A673 (cell line): Measurements from ENCODE around the gene SIDT2. TPM values are rescaled to one million over a fixed set of nuclear protein-coding genes. Genes with fewer than 3 reads are reported as not detected.
"Not testable (repeated sequence)": the region's sequence is repeated elsewhere in the genome, so short reads cannot be mapped to it uniquely, and the experiment has no call there.

Source experiments
- BruUV-seq: library from RNA; stranded (reverse); fragments of 400-500 nt; replicated peaks from 2 replicates; lab custom pipeline; 2021; lab: Mats Ljungman, UMichigan
- CTCF ChIA-PET: fragments of 300-600 bp; sonication (Branson Sonifier 250); formaldehyde crosslinking; loops from one replicate; lab custom pipeline; 2022; ENCODE audit warnings: antibody characterized with exemption; lab: Charles Lee
- POLR2A ChIA-PET: fragments of 300-600 bp; sonication (Branson Sonifier 250); formaldehyde crosslinking; loops from one replicate; lab custom pipeline; 2022; ENCODE audit warnings: antibody characterized with exemption; ENCODE audit not compliant: low non-redundant PET; lab: Charles Lee
- DNase-seq: peaks from one replicate; pipeline ENCODE4 v3.0.0-alpha.2; 2015; ENCODE audit warnings: low spot score
- H3K27ac ChIP-seq: fragments of 200-600 bp; sonication (generic); 2 replicates; pipeline ENCODE4 v1.5.1; 2016; ENCODE audit warnings: mixed run types, low read depth, mild to moderate bottlenecking, mixed read lengths, antibody characterized with exemption, low read length; ENCODE audit not compliant: poor library complexity, severe bottlenecking
- H3K27me3 ChIP-seq: fragments of 200-600 bp; sonication (generic); replicated peaks from 2 replicates; pipeline ENCODE4 v1.6.1; 2017; ENCODE audit warnings: mixed run types, low read depth, mild to moderate bottlenecking, mixed read lengths, antibody characterized with exemption, low read length; ENCODE audit not compliant: insufficient read depth, poor library complexity
- H3K36me3 ChIP-seq: fragments of 200-600 bp; sonication (generic); 2 replicates; pipeline ENCODE4 v1.6.1; 2016; ENCODE audit warnings: mixed run types, mild to moderate bottlenecking, mixed read lengths, antibody characterized with exemption, low read length; ENCODE audit not compliant: insufficient read depth, poor library complexity, severe bottlenecking
- H3K4me1 ChIP-seq: fragments of 200-600 bp; sonication (generic); 2 replicates; pipeline ENCODE4 v1.6.1; 2017; ENCODE audit warnings: mixed run types, mild to moderate bottlenecking, mixed read lengths, antibody characterized with exemption, low read length; ENCODE audit not compliant: insufficient read depth, poor library complexity, severe bottlenecking
- H3K4me3 ChIP-seq: fragments of 200-600 bp; sonication (generic); 2 replicates; pipeline ENCODE4 v1.5.1; 2016; ENCODE audit warnings: low read depth, mixed run types, mild to moderate bottlenecking, mixed read lengths, low read length; ENCODE audit not compliant: poor library complexity, severe bottlenecking
- H3K9me3 ChIP-seq: fragments of 200-600 bp; sonication (generic); 2 replicates; pipeline ENCODE4 v1.6.1; 2016; ENCODE audit warnings: mixed run types, low read depth, mild to moderate bottlenecking, mixed read lengths, antibody characterized with exemption, low read length; ENCODE audit not compliant: poor library complexity, severe bottlenecking
- EZH2 ChIP-seq: fragments of 200-600 bp; sonication (generic); IDR thresholded peaks from 2 replicates; pipeline ENCODE4 v1.6.1; 2017; ENCODE audit warnings: borderline replicate concordance, low read depth, mild to moderate bottlenecking, mixed read lengths, antibody characterized with exemption, low read length; ENCODE audit not compliant: poor library complexity, severe bottlenecking
- intact Hi-C: fragments of 100-400 bp; cut with micrococcal nuclease; formaldehyde crosslinking; loops from one replicate; pipeline ENCODE4 v1.10.0; 2022; ENCODE audit not compliant: unreplicated experiment
- total RNA-seq: library from RNA; stranded (reverse); gene quantifications from 2 replicates; pipeline ENCODE4 v1.2.3, GENCODE V29; 2021
- TF ChIP-seq, protein P1 (sequence below): fragments of 300-800, 200-600 bp; sonication (generic); conservative IDR thresholded peaks from 2 replicates; pipeline ENCODE4 v1.5.1; 2017; ENCODE audit warnings: low read depth, mild to moderate bottlenecking, antibody characterized with exemption, low read length, moderate library complexity, mixed read lengths

Gene SIDT2
- total RNA-seq, 1 experiment from 2014 or later, result 33.5 TPM

DNA sequence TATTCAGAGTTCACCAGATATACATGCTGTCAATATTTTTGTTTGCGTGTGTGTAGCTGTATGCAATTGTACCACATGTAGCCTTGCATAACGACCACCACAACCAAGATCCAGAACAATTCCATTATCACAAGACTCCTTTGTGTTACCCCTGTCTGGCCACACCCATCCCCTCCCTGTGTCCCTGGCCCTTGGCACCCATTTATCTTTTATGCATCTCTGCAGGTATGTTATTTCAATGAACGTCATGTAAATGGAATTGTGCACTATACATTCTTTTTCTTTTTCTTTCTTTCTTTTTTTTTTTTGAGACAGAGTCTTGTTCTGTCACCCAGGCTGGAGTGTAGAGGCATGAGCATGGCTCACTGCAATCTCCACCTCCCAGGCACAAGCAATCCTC is 44.1 kb upstream of the SIDT2 start:
- CTCF ChIA-PET, result interaction anchor here (0.7 kb wide), 1 partner anchor 98 kb away, joined by 4 read pairs; the partner anchor contains the start of gene RNF214
- intact Hi-C loops, result loop anchor here (5.0 kb wide), 1 partner anchor 73 kb away; no protein-coding TSS in a partner anchor
- DNase-seq, result no peak
- POLR2A ChIA-PET, result no interaction called here
- Histone ChIP-seq H3K9me3 (no peaks in the 10 kb centered on the region), H3K4me1 (no peaks in the 10 kb centered on the region), H3K36me3 (no peaks in the 10 kb centered on the region), H3K27me3 (no peaks in the 10 kb centered on the region), H3K27ac (no peak overlapping the region), H3K4me3 (no peak overlapping the region)
- no TSS peak for BruUV-seq
- TF ChIP-seq EZH2, result no peak
- TF ChIP-seq, protein P1, sequence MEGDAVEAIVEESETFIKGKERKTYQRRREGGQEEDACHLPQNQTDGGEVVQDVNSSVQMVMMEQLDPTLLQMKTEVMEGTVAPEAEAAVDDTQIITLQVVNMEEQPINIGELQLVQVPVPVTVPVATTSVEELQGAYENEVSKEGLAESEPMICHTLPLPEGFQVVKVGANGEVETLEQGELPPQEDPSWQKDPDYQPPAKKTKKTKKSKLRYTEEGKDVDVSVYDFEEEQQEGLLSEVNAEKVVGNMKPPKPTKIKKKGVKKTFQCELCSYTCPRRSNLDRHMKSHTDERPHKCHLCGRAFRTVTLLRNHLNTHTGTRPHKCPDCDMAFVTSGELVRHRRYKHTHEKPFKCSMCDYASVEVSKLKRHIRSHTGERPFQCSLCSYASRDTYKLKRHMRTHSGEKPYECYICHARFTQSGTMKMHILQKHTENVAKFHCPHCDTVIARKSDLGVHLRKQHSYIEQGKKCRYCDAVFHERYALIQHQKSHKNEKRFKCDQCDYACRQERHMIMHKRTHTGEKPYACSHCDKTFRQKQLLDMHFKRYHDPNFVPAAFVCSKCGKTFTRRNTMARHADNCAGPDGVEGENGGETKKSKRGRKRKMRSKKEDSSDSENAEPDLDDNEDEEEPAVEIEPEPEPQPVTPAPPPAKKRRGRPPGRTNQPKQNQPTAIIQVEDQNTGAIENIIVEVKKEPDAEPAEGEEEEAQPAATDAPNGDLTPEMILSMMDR, result no peak

DNA sequence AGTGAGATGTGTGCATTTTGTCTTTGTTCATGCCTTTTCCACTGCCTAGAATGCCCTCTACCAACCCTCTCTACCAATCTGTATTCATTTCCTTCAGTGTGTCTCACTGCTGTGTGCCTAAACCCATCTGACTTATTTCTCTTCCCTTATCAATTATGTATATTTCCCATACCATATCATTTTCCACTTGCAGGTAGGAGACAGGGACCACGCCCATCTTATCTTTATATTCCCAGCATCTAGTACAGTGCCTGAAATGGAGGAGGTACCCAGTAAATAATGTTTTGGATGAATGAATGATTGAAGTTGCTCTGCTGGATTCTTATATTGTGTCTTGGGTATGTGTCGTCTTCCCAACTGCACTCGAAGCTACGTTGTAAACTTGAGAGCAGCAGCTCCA is 43.6 kb upstream of the SIDT2 start:
- H3K4me1 ChIP-seq, H3K4me3 ChIP-seq, DNase-seq, POLR2A ChIA-PET, H3K27me3 ChIP-seq, H3K36me3 ChIP-seq, H3K9me3 ChIP-seq, CTCF ChIA-PET, H3K27ac ChIP-seq, BruUV-seq: not testable (repeated sequence)
- intact Hi-C loops, result loop anchor here (5.0 kb wide), 1 partner anchor 72 kb away; no protein-coding TSS in a partner anchor

DNA sequence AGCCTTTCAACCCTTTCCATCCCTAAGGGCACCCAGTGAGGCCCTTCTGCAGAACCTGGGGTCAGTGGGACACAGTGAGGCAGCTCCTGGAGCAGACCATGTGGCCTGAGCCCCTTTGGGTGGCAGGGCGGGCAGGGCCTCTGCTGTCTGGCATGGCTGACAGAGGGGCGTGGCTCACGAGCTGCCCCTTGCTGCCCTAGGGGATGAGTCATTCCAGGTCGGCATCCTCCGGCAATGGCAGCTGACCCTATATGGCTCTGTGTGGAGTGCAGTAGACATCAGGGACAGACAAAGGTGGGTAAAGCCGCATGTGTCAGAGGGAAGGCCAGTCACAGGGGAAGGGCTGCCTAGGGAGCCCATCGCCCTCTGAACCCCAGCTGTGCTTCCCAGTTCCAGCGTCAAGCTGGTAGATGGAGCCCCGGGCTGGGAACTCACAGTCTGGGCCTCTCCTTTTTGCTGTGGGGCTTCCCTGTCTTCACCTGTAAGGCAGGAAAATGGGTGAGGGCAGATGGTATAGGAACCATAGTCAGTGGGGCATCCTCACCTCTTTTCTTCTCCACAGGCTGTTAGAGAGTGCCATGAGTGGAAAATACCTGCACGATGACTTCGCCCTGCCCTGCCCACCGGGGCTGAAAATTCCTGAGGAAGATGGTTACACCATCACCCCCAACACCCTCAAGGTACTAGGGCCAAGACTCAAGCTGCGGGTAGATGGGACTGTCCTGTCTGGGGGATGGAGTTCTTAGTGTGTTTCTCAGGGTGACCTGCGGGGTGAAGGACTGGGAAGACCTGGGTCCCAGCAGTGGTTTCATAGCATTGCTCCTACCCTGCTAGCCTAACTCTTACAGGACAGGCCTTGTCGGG is 41.1 kb upstream of the SIDT2 start:
- CTCF ChIA-PET, BruUV-seq, H3K4me3 ChIP-seq, H3K36me3 ChIP-seq, POLR2A ChIA-PET, H3K4me1 ChIP-seq, H3K27ac ChIP-seq, H3K27me3 ChIP-seq, intact Hi-C loops, H3K9me3 ChIP-seq, DNase-seq: not testable (repeated sequence)

DNA sequence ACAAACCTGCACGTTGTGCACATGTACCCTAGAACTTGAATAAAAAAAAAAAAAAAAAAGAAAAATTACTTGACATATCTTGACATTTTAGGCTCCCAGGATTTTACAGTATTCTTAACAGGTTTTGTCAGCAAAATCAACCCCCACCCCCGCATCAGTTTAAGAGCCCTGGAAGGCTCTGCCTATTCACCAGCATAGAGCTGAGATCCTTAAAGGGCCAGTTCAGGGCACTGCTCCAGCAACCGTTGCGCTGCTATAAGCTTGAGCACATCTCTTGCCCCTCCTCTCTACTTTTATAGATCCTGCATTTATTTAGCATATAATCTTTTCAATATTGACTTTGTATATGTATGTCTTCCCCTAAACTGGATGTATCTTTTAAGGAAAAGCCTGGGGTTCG is 35.2 kb upstream of the SIDT2 start:
- BruUV-seq, result TSS peak; percentile 96
- H3K27ac ChIP-seq, result peak overlapping the region; percentile 81
- CTCF ChIA-PET, result interaction anchor here (1.3 kb wide), 1 partner anchor 89 kb away, joined by 7 read pairs; the partner anchor contains the start of gene RNF214
- peaks cover 16% of the 10 kb centered on the region for H3K36me3 ChIP-seq
- intact Hi-C loops, result loop anchor here (5.0 kb wide), 1 partner anchor 34 kb away; the partner anchor contains the start of gene SIDT2
- no peaks in the 10 kb centered on the region for H3K9me3 ChIP-seq
- TF ChIP-seq EZH2, result no peak
- TF ChIP-seq, protein P1, result no peak
- no peaks in the 10 kb centered on the region for H3K27me3 ChIP-seq
- peak overlapping the region; percentile 97 for H3K4me3 ChIP-seq
- POLR2A ChIA-PET, result interaction anchor here (0.6 to 0.7 kb wide), 2 partner anchors 45 to 124 kb away, joined by 3 to 18 read pairs; no protein-coding TSS in a partner anchor
- peak; percentile 75 for DNase-seq
- H3K4me1 ChIP-seq, result peaks cover 6% of the 10 kb centered on the region
